Activated T-cell treated with anti-CD3 and anti-CD28 coated beads, Interleukin-2, amount 50 U/mL, for 4 hours (primary cell): ENCODE data around the gene ZFP91. TPM values are rescaled to one million over a fixed set of nuclear protein-coding genes. Genes with fewer than 3 reads are reported as not detected.

Experiments used
- ATAC-seq, 2 donors: fragments of 200-7000 bp; cut with Tn5 transposase; one replicate each; pipeline ENCODE4 v1.10.0; 2021
- DNase-seq: peaks from one replicate; pipeline ENCODE4 v3.0.0-alpha.2; 2020
- H3K27me3 Mint-ChIP-seq: one replicate; pipeline ENCODE4 v1.8.0; 2021; ENCODE audit warnings: low read depth, mixed read lengths
- H3K36me3 Mint-ChIP-seq: one replicate; pipeline ENCODE4 v1.8.0; 2022; ENCODE audit warnings: mixed read lengths; ENCODE audit not compliant: insufficient read depth
- H3K4me1 Mint-ChIP-seq: one replicate; pipeline ENCODE4 v1.8.0; 2021; ENCODE audit warnings: low read depth, mixed read lengths
- H3K4me3 Mint-ChIP-seq: one replicate; pipeline ENCODE4 v1.8.0; 2021; ENCODE audit warnings: mild to moderate bottlenecking, moderate library complexity, mixed read lengths
- H3K9me3 Mint-ChIP-seq: one replicate; pipeline ENCODE4 v1.8.0; 2021; ENCODE audit warnings: mixed read lengths
- total RNA-seq, 3 donors: library from RNA; stranded (reverse); gene quantifications; one replicate each; pipeline ENCODE4 v1.2.1, GENCODE V29; 2021

The ZFP91 gene
- total RNA-seq, 3 donors from 2014 or later, result 54.8 to 60.4 (median 54.9) TPM

DNA sequence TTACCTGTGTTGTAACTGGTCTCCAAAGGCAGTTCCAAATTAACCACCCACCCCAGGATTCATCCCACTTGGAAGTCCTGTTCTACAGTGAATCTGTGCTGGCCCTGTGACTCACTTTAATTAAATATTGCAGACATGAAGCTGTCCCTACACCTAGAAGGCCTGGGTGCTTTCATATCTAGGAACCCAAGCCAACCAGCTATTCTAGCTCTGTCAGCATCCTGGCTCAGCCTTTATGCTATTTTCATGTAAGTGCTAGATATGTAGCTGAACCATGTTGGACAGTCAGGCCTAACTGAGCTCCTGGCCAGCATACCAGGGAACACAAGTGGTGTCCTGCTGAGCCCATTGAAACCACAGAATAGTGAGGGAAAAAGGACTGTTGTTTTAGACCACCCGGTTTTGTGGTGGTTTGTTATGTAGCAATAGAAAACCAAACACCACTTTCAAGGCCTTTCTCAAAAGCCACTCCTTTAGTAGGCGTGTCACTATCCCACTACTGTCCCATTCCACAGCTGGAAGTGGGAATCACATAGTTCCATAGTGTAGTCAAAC, 73.9 kb downstream of the ZFP91 start:
- DNase-seq (no peak), ATAC-seq (no peak)
- Mint-ChIP-seq H3K36me3 (no peaks in the 10 kb centered on the region), H3K4me3 (no peak overlapping the region), H3K9me3 (no peaks in the 10 kb centered on the region), H3K4me1 (peaks cover 9% of the 10 kb centered on the region), H3K27me3 (peaks cover 6% of the 10 kb centered on the region)

DNA sequence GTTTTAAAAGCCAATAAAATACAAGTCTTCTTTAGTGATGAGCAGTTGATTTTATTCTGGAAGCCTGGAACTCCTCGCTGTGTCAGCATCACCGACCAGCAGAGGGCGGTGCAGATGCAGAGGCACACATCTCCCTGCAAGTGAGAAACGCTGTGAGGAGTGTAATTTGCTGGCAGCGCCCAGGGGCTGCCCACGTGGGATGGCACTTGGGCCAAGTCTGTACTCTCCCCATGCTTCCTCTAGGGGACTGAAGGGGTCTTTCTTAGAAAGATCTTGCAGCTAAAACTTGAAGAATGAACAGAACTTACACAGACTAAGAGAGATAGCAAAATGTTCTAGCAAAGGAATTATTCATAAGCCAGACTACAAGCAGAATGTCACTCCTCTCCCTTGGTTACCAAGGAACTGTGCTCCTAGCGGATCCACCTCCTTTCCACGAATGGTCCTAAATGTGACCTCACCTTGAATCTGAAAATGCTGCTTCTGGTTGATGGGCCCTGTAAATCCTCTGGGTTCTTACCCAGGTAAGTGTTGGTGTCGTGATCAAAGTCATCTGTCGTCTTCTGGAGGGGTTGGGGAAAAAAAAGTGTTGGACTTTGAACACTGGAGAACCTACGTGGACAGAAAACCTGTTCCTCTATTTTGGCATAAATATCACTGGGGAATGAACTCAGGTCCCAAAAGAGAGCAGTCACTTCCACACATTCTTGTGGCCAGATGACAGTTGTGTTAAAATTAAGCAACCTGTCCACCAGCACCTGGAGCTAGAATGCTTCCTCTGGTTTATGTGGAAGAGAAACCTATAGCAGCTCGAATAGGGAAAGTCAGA, 75.4 kb downstream of the ZFP91 start:
- no peak overlapping the region for H3K4me3 Mint-ChIP-seq
- ATAC-seq, result peak; percentile 86 to 88
- no peaks in the 10 kb centered on the region for H3K9me3 Mint-ChIP-seq
- DNase-seq, result peak; percentile 72
- H3K4me1 Mint-ChIP-seq, result peaks cover 9% of the 10 kb centered on the region
- H3K36me3 Mint-ChIP-seq, result no peaks in the 10 kb centered on the region
- peaks cover 6% of the 10 kb centered on the region for H3K27me3 Mint-ChIP-seq

DNA sequence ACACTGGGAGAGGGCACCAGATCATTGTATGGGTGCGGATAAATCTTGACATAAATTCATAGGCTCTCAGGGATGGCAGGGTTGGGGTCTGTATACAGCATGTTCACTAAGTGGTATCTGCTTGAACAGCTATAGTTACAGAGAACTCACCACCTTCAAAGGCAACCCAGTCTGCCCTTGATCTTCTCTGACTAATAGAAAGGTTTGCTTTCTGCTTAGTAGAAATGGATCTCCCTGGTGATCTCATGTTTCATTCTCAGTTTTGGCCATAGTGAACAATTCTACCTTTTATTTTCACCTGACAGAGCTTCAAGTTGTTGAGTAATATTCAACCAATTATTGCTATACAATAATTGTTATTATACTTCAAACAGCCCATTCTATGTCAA, 76.0 kb downstream of the ZFP91 start:
- peaks cover 6% of the 10 kb centered on the region for H3K27me3 Mint-ChIP-seq
- DNase-seq, result no peak
- peak; percentile 84 to 88 for ATAC-seq
- no peaks in the 10 kb centered on the region for H3K9me3 Mint-ChIP-seq
- H3K36me3 Mint-ChIP-seq, result no peaks in the 10 kb centered on the region
- peaks cover 9% of the 10 kb centered on the region for H3K4me1 Mint-ChIP-seq
- H3K4me3 Mint-ChIP-seq, result no peak overlapping the region

DNA sequence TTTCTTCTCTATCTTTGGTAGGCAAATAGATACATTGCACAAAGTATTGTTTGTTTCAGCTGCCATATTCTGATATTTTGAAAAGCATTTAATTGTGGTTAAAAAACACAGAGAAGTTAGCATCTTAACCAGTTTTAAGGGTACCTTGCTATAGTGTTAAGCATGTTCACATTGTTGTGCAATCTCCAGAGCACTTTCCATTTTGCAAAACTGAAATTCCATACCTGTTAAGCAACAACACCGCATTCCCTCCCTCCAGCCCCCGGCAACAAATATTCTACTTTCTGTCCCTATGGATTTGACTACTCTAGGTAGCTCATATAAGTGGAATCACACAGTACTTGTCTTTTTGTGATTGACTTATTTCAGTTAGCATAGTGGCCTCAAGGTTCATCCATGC, 77.5 kb downstream of the ZFP91 start:
- ATAC-seq (no peak), DNase-seq (no peak)
- H3K9me3 Mint-ChIP-seq, result no peaks in the 10 kb centered on the region
- H3K36me3 Mint-ChIP-seq, result no peaks in the 10 kb centered on the region
- peaks cover 9% of the 10 kb centered on the region for H3K4me1 Mint-ChIP-seq
- no peak overlapping the region for H3K4me3 Mint-ChIP-seq
- H3K27me3 Mint-ChIP-seq, result peaks cover 6% of the 10 kb centered on the region

DNA sequence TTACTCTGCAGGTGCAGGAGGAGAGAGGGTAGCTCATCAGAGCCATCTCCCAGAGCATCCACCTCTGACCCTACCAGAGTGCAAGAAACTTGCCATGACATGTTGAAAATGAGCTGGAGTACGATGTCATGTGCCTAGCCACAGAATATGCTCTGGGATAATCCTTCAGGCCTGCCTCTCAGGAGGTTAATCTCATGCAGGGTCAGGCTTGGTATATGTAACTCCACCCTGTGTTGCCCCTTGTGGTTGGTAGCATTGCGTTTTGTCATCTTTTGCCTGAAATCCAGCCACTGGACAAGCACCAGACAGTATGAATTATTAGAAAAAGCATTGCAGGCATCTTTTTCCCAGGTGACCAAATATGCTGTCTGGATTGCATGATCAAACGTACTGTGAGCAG, 79.8 kb downstream of the ZFP91 start:
- ATAC-seq (no peak), DNase-seq (no peak)
- H3K9me3 Mint-ChIP-seq, result no peaks in the 10 kb centered on the region
- no peaks in the 10 kb centered on the region for H3K36me3 Mint-ChIP-seq
- H3K4me3 Mint-ChIP-seq, result no peak overlapping the region
- H3K4me1 Mint-ChIP-seq, result peaks cover 9% of the 10 kb centered on the region
- peaks cover 11% of the 10 kb centered on the region for H3K27me3 Mint-ChIP-seq

DNA sequence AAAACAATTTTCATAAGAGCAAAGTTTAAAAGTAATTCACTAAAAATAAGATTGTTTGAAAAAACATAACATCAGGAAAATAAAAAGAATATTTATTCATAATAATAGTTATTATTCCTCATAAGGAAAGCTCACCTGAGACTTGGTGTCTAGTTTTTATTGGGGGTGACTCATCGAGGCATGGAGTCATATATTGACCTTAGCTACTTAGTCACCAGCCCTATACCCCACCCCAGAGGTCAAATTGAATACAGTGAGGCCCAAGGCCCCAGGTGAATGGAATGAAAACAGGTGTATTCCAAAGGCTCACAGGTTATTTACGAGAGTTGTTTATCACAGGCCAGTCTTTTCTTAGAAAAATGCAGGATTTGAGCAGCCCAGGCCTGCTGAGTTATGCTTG, 80.5 kb downstream of the ZFP91 start:
- peaks cover 14% of the 10 kb centered on the region for H3K27me3 Mint-ChIP-seq
- H3K4me3 Mint-ChIP-seq, result no peak overlapping the region
- no peaks in the 10 kb centered on the region for H3K9me3 Mint-ChIP-seq
- no peaks in the 10 kb centered on the region for H3K36me3 Mint-ChIP-seq
- peaks cover 6% of the 10 kb centered on the region for H3K4me1 Mint-ChIP-seq
- DNase-seq (no peak), ATAC-seq (no peak)

DNA sequence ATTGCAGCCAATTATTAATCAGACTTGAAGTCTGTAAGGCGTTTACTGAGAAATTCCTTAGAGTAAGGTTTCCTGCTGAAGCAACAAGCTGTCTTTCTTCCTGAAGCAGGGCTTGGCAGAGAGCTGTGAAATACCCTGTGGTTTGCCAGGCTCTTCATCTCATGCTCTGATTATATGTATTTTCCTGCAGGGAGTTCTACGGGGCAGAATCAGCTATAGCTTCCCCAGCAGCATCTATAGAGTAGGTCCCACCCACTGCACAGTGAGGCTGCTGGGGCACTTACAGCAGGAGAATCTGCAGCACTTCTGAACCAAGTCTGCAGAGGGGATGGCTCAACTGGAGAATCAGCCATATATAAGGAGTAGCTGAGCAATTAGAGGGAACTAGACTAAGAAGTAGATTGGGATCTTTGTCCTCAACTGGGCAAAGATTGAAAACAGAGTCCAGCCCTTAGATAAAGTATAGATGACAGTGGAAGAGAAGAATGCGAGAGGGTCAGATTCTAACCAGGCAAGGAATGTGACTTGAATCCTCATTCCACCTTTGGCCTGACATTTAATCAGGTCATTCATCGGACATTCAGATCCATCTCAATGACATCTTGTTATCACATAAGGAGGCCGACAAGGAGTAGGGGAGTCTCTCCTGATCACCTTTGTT, 81.2 kb downstream of the ZFP91 start:
- ATAC-seq (no peak), DNase-seq (no peak)
- H3K4me3 Mint-ChIP-seq, result no peak overlapping the region
- no peaks in the 10 kb centered on the region for H3K36me3 Mint-ChIP-seq
- H3K27me3 Mint-ChIP-seq, result peaks cover 17% of the 10 kb centered on the region
- no peaks in the 10 kb centered on the region for H3K9me3 Mint-ChIP-seq
- H3K4me1 Mint-ChIP-seq, result peaks cover 2% of the 10 kb centered on the region

Other genes starting within 250 kb of the ZFP91 start
- not detected for gene OR5B17, start 220.0 kb upstream of the ZFP91 start, total RNA-seq
- gene OR5B3, start 172.2 kb upstream of the ZFP91 start, total RNA-seq, result not detected
- not detected for gene OR5B2, start 150.9 kb upstream of the ZFP91 start, total RNA-seq
- gene OR5B12, start 136.8 kb upstream of the ZFP91 start, total RNA-seq, result not detected
- gene OR5B21, start 71.0 kb upstream of the ZFP91 start, total RNA-seq, result not detected
- 100 to 1,000 TPM; 102 to 116 (median 115) TPM for gene LPXN, start 3.2 kb upstream of the ZFP91 start, total RNA-seq
- 1 to 10 TPM; 3.5 to 4.3 (median 3.6) TPM for gene CNTF, start 43.6 kb downstream of the ZFP91 start, total RNA-seq
- gene GLYAT, start 152.9 kb downstream of the ZFP91 start, total RNA-seq, result not detected